SH-SY5Y (cell line): ENCODE results near the gene PLA2G4E.

Experiments
- GATA2 ChIP-seq: IDR thresholded peaks from 2 replicates; pipeline ENCODE4 v1.6.1; 2011; ENCODE audit warnings: mild to moderate bottlenecking, low read depth, low read length
- GATA3 ChIP-seq: IDR thresholded peaks from 2 replicates; pipeline ENCODE4 v1.6.1; 2011; ENCODE audit warnings: low read depth, mild to moderate bottlenecking, low read length, moderate library complexity

DNA sequence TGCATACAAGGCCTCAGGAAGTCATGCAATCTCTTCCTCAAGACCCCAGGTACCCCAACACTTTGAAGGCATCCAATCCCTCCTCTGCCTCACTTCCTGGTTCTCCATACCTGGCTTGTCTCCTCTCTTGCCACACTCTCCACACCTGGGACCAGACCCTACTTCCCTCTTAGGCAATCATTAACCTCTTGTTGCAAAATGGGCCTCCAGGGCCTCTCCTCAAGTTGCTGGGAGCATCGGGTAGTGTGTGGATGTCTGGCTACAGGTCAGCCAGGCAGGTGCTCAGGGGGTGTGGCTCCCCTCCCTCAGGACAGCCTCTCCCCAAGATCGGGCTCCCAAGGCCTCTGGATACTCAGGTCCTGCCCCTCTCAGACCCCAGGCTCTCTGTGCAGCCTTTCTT, 8.6 kb downstream of the PLA2G4E start:
- TF ChIP-seq GATA2 (no peak), GATA3 (no peak)
